HG03378 (cell line): ENCODE measurements around the gene FGD2.
"Not testable (repeated sequence)": the region's sequence is repeated elsewhere in the genome, so short reads cannot be mapped to it uniquely, and the experiment has no call there.

Experiments used
- ATAC-seq: cut with Tn5 transposase; IDR thresholded peaks from one replicate; pipeline ENCODE4 v1.9.1; 2021; ENCODE audit warnings: mild to moderate bottlenecking, moderate library complexity; ENCODE audit not compliant: unreplicated experiment

FGD2 gene

DNA sequence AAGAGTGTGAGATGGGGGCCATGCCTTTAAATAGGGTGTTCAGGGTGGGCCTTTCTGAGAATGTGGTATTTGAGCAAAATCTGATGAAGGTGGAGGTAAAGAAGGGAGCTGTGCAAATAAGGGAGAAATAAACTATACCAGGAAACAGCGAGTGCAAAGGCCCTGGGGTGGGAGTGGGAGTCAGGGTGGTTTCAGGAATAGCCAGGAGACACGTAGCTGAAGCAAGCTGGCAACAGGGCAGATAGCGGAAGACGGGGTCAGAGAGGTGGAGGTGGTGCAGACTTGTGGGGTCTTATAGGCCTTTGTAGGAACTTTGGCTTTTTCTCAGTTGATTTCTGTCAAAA is 51.6 kb downstream of the FGD2 start:
- ATAC-seq = no peak

DNA sequence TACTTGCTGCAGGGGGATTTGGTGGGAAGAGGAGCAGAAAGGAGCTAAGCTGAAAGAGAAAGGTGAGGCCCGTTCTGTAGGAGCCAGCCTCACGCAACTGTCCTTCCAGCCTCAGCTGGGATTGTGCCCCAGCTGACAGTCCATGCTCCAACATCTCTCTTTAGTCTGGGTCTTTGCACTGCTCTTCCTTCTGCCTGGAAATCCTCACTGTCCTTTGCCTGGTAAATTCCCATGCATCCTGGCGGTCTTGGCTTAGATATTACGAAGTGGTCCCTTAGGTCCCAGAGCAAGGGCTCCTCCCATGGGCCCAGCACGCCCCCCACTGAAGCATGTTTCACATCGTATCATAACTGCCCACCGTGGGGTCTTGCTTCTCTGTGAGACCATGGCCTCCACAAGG is 52.2 kb downstream of the FGD2 start:
- ATAC-seq = no peak

DNA sequence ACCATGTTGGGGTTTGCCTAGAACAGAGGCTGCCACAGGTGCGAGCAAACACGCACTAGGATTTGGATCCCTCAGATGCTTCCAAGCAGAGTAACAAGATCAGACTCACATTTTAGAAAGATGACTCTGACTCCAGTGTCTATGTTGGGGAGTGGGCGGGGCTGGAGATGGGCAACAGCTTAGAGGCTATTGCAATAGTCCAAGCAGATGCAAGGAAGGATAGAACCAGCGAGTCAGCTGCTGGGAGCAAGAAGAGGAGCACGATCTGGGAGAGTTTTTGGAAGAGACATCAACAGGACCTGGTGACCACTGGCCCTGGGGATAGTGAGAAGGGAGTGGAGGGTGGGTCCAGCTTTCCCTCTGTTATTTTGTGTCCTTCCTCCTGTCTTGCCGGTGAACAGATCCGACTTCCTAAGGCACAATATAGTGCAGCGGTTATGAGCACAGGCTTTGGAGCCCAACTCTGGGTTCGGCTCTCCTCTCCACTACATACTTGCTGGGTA is 52.7 kb downstream of the FGD2 start:
- ATAC-seq = no peak

DNA sequence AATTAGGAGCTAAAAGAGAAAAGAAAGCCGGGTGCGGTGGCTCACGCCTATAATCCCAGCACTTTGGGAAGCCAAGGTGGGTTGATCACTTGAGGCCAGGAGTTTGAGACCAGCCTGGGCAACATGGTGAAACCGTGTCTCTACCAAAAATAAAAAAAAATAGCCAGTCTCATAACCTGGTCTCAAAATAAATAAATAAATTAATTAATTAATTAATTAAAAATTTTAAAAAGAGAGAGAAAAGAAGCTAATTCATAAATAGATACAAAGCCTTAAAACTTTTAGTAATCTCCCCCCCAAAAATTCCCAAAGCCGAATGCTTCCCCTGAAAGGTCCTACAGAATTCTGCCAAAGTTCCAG is 53.5 kb downstream of the FGD2 start:
- not testable (repeated sequence) for ATAC-seq

DNA sequence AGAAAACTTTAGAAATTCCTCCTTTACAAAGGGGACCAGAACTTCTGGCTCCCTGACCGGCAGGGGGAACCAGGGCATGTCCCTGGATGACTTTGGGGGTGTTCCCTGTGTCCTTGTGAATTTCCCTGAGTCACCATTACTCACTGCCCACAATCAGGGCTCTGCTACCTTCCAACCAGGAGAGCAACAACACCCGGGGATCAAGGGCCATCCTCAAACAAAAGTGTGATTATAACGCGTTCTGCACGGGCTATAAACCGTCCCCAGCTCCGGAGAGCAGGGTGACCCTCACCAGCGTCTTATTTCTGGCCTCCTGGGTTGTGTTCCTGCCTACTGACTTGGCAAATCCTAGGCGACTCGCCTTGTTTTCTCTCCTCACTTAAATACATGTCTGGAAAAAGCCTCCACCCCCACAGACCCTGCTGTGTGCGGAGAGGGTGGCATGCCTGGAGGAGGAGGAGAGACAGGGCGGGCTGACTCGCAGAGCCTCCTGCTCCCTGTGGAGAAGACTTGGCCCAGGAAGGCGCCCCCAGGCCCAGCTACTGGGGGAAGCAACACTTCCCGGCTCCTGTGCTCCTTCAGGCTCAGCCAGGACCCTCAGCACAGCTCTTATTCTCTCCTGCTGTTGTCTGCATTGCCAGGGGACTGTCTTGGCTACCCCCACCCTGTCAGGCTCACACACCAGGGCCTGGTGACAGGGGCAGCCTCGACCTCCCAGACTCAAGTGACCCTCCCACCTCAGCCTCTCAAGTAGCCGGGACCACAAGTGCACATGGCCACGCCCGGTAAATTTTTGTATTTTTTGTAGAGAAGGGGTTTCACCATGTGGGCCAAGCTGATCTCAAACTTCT is 54.1 kb downstream of the FGD2 start:
- ATAC-seq = no peak

DNA sequence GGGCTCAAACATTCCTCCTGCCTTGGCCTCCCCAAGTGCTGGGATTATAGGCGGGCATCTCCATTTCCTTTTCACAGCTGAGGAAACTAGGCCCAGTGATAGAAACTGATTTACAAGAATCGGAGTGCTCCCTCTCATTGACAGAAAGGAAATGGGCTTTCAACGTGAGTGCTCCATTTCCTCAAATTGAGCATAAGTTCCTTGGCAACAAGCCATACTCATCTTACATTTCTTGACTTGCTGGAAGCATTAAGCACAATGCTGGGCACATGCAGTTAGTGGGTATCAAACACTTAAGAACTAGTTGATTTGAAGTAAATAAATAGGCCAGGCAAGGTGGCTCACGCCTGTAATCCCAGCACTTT is 54.7 kb downstream of the FGD2 start:
- ATAC-seq = no peak

DNA sequence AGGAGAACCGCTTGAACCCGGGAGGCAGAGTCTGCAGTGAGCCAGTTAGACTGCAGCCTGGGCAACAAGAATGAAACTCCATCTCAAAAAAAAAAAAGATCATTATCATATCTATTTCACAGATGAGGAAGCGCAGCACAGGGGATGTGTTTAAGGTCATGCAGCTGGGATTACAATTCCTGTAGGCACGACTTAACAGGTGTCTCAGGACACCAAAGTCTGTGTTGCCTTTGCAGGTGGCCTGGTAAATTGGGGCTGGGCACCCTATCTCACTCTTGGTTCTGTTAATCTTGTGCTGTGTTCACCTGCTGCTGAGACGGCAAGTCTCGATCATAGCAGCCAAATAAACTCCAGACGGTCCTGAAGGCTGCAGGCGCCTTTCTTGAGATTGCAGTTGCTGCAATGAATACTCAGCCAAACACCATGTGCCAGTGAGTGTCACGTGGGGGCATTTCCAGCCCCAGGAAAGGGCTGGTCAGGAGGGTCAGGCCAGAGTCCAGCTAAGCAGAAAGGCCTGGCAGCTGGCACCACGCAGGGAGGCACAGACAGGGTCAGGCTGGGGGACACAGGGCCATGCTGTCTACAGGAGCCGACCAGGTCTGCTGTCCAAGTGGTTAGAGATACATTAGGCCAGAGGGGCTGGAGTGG is 55.8 kb downstream of the FGD2 start:
- ATAC-seq = no peak

DNA sequence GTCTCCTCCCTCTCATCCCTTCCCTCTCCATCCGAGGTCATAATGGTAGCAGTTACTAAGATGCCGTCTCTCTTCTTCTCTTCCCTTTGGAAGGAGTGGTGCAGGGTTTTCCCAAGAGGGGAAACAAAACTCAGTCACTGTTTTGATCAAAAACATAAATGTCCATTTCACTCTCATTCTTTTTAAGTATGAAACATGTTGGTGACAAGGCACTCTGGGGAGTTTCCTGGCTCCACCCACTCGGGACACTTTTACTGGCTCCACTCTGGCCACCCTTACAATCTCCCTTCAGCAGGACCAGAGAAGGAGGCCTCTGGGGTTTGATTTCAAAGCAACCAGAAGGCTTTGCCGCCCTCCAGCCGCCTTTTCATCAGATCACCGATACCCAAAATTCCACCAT is 57.0 kb downstream of the FGD2 start:
- ATAC-seq = no peak

DNA sequence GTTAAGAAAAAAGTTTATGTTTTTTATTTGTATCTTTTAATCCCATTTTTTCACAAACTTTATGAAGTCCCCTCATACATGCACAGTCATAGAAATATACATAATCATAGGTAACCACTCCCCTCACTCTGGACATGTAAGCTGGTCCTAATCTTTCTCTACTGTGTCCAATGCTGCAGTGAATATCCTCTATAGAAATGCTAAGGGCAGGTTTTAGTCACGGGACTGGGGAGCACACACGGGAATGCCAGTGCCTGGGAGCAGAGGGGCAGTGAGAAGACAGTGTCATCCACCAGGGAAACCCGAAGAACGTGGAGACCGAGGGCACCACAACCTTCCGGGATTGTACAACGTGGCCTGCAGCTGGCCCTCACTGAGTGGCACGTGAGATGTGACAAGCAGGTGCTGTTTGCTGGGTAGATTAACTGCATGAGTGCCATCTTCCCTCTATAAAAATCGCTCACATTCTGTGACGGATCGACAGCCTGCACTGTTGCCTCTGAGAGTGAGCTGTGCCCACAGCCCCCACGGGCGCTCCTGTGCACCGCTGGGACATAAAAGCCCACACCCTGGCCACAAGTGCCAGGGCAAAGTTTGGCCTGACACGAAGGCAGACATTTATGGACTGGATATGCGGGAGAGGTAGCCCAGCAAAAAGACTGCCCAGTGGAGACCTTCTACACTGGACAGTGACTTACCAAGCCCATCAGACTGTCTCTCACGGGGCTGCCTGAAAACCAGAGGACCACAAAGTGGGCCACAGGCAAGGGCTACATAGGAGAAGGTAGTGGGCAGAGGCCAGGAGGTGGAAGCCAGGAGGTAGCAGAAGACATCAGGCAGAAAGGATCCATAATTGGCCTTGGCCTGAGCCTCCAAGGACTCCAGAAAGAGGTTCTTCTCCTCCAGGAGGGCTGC is 63.2 kb downstream of the FGD2 start:
- ATAC-seq = no peak

DNA sequence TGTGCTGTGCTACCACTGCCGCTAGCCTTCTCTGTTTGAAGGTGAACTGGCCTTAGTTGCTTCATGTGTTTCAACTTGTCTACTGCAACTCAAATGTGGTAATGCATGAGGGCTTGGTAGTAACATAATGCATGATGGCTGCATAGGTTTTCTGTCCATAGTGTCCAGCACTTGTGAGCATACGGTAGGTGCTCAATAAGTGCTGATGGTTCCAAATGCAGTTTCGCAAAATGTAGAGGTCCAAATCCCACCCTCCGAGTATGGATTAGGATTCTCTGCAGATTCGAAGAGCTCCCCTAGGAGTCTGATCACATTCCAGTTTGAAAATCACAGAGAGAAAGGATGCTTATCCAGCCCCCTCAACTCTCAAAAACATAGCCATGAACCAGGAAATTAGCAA is 64.2 kb downstream of the FGD2 start:
- no peak for ATAC-seq

DNA sequence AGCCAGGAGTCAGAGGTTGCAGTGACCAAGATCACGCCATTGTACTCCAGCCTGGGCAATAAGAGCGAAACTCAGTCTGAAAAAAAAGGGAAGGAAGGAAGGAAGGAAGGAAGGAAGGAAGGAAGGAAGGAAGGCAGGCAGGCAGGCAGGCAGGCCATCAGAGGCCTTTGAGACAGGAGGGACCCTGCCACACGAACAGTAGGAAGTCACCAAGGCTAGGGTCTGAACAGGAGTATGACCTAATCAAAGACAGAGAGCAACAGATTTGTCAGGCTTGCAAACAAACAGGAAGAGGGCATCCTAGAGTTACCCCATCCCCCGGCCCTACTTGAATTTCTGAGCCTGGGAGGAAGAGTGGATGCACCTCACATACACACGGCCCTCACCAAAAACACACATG is 67.1 kb downstream of the FGD2 start:
- ATAC-seq = no peak

DNA sequence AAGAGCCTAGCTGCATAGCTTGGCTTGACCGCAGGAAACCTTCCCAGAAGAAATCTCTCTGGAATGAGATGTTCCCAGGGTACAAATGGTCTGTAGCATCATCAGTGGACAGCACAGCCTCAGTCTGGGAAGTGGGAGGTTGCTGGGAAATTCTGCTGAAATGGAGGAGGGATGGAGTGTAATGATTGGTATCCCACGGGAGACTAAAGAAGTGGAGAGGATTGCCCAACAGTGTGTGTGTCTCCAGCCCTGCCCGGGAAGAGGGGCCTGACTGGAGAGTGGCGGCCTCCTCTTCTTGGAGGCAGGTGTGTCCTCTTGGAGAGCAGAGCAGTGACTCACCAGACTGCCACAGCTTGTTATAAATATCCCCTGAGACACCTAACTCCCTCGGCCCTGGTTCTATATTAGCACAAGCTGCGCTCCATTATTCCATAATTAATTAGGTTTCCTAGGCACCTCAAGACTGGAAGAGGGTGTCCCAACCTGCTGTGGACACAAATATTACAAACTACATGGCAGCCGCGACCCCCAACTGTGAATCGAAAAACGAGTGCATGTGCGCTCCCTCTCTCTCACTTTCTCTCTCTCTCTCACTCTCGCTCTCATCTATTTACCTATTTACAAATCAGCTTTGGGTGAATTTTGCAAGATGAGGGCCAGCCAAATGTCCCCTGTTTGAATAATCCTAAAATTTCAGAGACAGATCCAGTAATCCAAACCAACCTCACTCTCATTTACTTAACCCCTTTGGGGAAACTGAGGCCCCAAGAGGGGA is 68.8 kb downstream of the FGD2 start:
- no peak for ATAC-seq

DNA sequence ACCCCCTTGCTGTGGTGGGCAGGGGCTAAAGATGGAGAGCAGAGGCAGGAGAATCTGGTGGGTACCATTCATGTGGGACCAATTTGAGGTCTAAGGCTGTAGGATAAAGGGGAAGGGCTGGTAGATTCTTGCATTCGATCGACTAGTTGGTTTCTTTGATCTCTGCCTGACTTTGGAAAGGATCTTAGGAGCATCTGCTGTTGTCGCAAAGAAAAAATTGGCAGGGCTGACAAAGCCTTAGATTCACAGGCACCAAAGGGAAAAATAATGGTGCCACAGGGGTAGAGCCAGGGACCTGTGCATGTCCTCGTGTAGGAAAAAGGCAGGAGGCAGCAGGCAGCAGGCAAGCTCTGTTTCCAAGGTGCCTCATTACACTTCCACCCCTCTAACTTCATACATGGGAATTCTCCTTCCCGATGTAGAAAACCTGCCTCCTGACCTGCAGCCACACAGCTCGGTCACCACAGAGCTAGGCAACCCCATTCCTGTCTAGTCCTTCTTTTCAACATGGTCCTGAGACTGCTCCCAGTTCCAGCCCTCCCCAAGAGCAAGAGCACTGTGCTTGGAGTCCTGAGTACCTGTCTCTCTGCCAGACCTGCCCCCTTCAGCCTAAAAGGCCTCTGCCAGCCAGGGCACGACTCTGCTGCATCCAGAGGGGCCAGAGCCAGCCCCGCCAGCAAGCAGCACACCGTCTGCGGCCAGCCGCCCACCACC is 71.9 kb downstream of the FGD2 start:
- ATAC-seq = no peak

DNA sequence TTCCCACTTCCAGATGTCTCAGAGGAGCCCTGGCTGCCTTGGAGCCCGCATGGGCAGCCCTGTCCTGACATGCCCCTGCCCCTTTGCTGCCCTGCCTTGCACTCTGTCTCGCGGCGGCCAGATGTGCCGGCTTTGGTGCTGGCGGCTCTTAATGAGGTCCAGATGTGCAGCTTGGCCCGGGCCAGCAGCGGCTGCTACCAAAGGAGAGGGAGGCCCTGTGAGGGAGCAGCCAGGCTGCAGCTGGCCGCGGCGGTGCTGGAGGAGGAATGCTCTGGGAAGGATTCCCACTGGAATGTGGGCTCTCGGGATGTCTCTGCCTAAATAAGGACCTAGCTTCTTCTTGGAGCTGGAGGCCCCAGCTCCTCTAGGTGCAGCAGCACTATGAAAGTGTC is 72.4 kb downstream of the FGD2 start:
- ATAC-seq = no peak
